T-cell (primary cell): ENCODE data around the gene CAV1. TPM values are rescaled to one million over a fixed set of nuclear protein-coding genes. Genes with fewer than 3 reads are reported as not detected.
A peak's percentile ranks its signal among the peaks of the same experiment; 100 is the strongest.
"Not testable (repeated sequence)": the region's sequence is repeated elsewhere in the genome, so short reads cannot be mapped to it uniquely, and the experiment has no call there.

Experiments
- ATAC-seq, 4 experiments: fragments of 200-7000 bp in 3 of 4; fragments of 150-1000 bp in 1 of 4; cut with Tn5 transposase; replicated peaks in 1 of 4; 1 replicate in 3 of 4; 2 replicates in 1 of 4; pipeline ENCODE4 v1.10.0; 2021; ENCODE audit warnings: moderate library complexity in 3 of 4, mild to moderate bottlenecking in 2 of 4, moderate number of reproducible peaks in 1 of 4
- CTCF ChIA-PET, 2 donors: fragments of 300-600 bp; sonication (Branson Sonifier 250); formaldehyde crosslinking; loops; one replicate each; lab custom pipeline; 2022; ENCODE audit warnings: antibody characterized with exemption in 2 of 2; lab: Charles Lee
- POLR2A ChIA-PET, 2 donors: fragments of 300-600 bp; sonication (Branson Sonifier 250); formaldehyde crosslinking; loops; one replicate each; lab custom pipeline; 2022; ENCODE audit warnings: antibody characterized with exemption in 2 of 2; lab: Charles Lee
- DNase-seq, 35 experiments: peaks; one replicate each; pipeline versions ENCODE4 v3.0.0 to v3.0.0-alpha.2; 2013 to 2023
- H3K27ac ChIP-seq: one replicate; pipeline ENCODE4 v1.5.1; 2013; ENCODE audit warnings: low read length
- H3K27me3 ChIP-seq, 2 experiments: replicated peaks in 1 of 2; 1 replicate in 1 of 2; 2 replicates in 1 of 2; pipeline versions ENCODE4 v1.6.1 to v1.7.0; 2013; ENCODE audit warnings: low read length in 1 of 2, mixed read lengths in 1 of 2; ENCODE audit not compliant: control insufficient read depth in 2 of 2, insufficient read depth in 2 of 2; ENCODE audit errors: extremely low read depth in 1 of 2
- H3K36me3 ChIP-seq, 2 donors: 1 replicate in 1 of 2; 2 replicates in 1 of 2; pipeline versions ENCODE4 v1.6.1 to v1.7.0; 2013; ENCODE audit warnings: low read length in 1 of 2; ENCODE audit not compliant: control insufficient read depth in 2 of 2, insufficient read depth in 1 of 2; ENCODE audit errors: extremely low read depth in 1 of 2
- H3K4me1 ChIP-seq, 2 experiments: 1 replicate in 1 of 2; 2 replicates in 1 of 2; pipeline versions ENCODE4 v1.6.1 to v1.7.0; 2013; ENCODE audit warnings: low read length in 2 of 2, mixed read lengths in 1 of 2; ENCODE audit not compliant: insufficient read depth in 2 of 2, control insufficient read depth in 1 of 2; ENCODE audit errors: extremely low read depth in 1 of 2
- H3K4me3 ChIP-seq, 2 donors: 1 replicate in 1 of 2; 2 replicates in 1 of 2; pipeline versions ENCODE4 v1.5.1 to v1.7.0; 2013; ENCODE audit warnings: mild to moderate bottlenecking in 2 of 2, low read length in 1 of 2, moderate library complexity in 1 of 2; ENCODE audit not compliant: control insufficient read depth in 1 of 2; ENCODE audit errors: extremely low read depth in 1 of 2
- H3K9me3 ChIP-seq: 2 replicates; pipeline ENCODE4 v1.7.0; 2013
- H3K27ac Mint-ChIP-seq, 2 donors: one replicate each; pipeline ENCODE4 v1.8.0; 2020 to 2021; ENCODE audit warnings: mild to moderate bottlenecking in 2 of 2, mixed read lengths in 2 of 2
- H3K27me3 Mint-ChIP-seq, 2 donors: one replicate each; pipeline ENCODE4 v1.8.0; 2021 to 2022; ENCODE audit warnings: mixed read lengths in 2 of 2
- H3K36me3 Mint-ChIP-seq: one replicate; pipeline ENCODE4 v1.8.0; 2021; ENCODE audit warnings: mixed read lengths
- H3K4me1 Mint-ChIP-seq, 3 donors: one replicate each; pipeline ENCODE4 v1.8.0; 2020 to 2022; ENCODE audit warnings: mixed read lengths in 3 of 3, mild to moderate bottlenecking in 1 of 3
- H3K4me3 Mint-ChIP-seq, 3 donors: one replicate each; pipeline ENCODE4 v1.8.0; 2020 to 2022; ENCODE audit warnings: mild to moderate bottlenecking in 3 of 3, mixed read lengths in 3 of 3, moderate library complexity in 3 of 3
- H3K9me3 Mint-ChIP-seq, 3 donors: one replicate each; pipeline ENCODE4 v1.8.0; 2020 to 2022; ENCODE audit warnings: mixed read lengths in 3 of 3
- WGBS: methylation state at CpG from one replicate; pipeline ENCODE4 v1.1.5; 2013; ENCODE audit warnings: missing lambda C conversion rate; ENCODE audit not compliant: insufficient coverage; 5-methylcytosine and 5-hydroxymethylcytosine counted together
- total RNA-seq, 35 experiments: library from RNA in 6 of 35; stranded (reverse) in 6 of 35; fragments of 120-200 nt in 1 of 35; gene quantifications; one replicate each; pipeline versions ENCODE4 v1.2.1 to v1.2.4 and lab custom pipeline; 2013 to 2026

The CAV1 gene
- total RNA-seq (1 to 10 TPM in 2 of 5 donors, under 1 TPM in 2, not detected in 1; 0.25 to 1.4 (median 0.98) TPM), total RNA-seq (lab: John Stamatoyannopoulos, UW) (0 to 0.82 (median 0.26) reads per million in 29 experiments)
- total RNA-seq (2013), result 0.50 TPM

GRCh38 chr7:116524609-116525297 is at the start of gene CAV1:
TSS of gene CAV1 (plus strand) at chr7:116525036. CDS start at chr7:116525063, 27 bp downstream.
- peaks cover 62 to 69% of the 10 kb centered on the region in 2 donors for H3K27me3 Mint-ChIP-seq
- H3K4me1 Mint-ChIP-seq, result peaks cover 24 to 32% (median 24%) of the 10 kb centered on the region in 3 donors
- peak; percentile 51 to 61 (median 55) for ATAC-seq
- ChIA-PET CTCF (interaction anchor here in 1 of 2 donors (1.0 kb wide), 1 partner anchor 23 kb away, joined by 4 read pairs; no protein-coding TSS in a partner anchor), POLR2A (no interaction called here)
- H3K4me1 ChIP-seq, result peaks cover 6 to 22% of the 10 kb centered on the region in 2 experiments
- H3K4me3 Mint-ChIP-seq, result peak within 1 kb of the TSS; percentile 78 to 81 (median 79)
- WGBS, result 2% methylated on average over 25 of the region's 42 CpGs
- no peaks in the 10 kb centered on the region for H3K36me3 ChIP-seq
- H3K27ac ChIP-seq, result no peak within 1 kb of the TSS
- H3K9me3 ChIP-seq, result no peaks in the 10 kb centered on the region
- H3K9me3 Mint-ChIP-seq, result no peaks in the 10 kb centered on the region
- peak in 22 of 35 experiments; percentile 16 to 64 (median 29) for DNase-seq
- no peaks in the 10 kb centered on the region for H3K36me3 Mint-ChIP-seq
- peak within 1 kb of the TSS; percentile 47 to 82 for H3K4me3 ChIP-seq
- H3K27me3 ChIP-seq, result peaks cover 3 to 31% of the 10 kb centered on the region in 2 experiments
- H3K27ac Mint-ChIP-seq, result peak within 1 kb of the TSS in 1 of 2 donors; percentile 44

GRCh38 chr7:116477625-116478024 is 47.2 kb upstream of the CAV1 start:
- peaks cover 0 to 3% (median 2%) of the 10 kb centered on the region in 3 donors for H3K4me1 Mint-ChIP-seq
- H3K9me3 Mint-ChIP-seq, result peaks cover 0 to 5% (median 5%) of the 10 kb centered on the region in 3 donors
- no peak overlapping the region for H3K4me3 Mint-ChIP-seq
- POLR2A ChIA-PET, result interaction anchor here in 1 of 2 donors (0.7 kb wide), 1 partner anchor 1430 kb away, joined by 3 read pairs; no protein-coding TSS in a partner anchor
- no peak for ATAC-seq
- Histone ChIP-seq H3K4me1 (no peaks in the 10 kb centered on the region), H3K36me3 (no peaks in the 10 kb centered on the region), H3K27ac (no peak overlapping the region), H3K9me3 (no peaks in the 10 kb centered on the region), H3K4me3 (no peak overlapping the region), H3K27me3 (peaks cover 0 to under 1% of the 10 kb centered on the region in 2 experiments)
- peaks cover 22 to 24% of the 10 kb centered on the region in 2 donors for H3K27me3 Mint-ChIP-seq
- no CpG with 5 or more reads among the region's 1 CpG for WGBS
- H3K36me3 Mint-ChIP-seq, result no peaks in the 10 kb centered on the region
- DNase-seq, result no peak
- no peak overlapping the region for H3K27ac Mint-ChIP-seq
- CTCF ChIA-PET, result interaction anchor here in 1 of 2 donors (0.6 kb wide), 1 partner anchor 335 kb away, joined by 6 read pairs; no protein-coding TSS in a partner anchor

GRCh38 chr7:116478834-116479233 is 46.0 kb upstream of the CAV1 start:
- ChIA-PET POLR2A (no interaction called here), CTCF (interaction anchor here in 1 of 2 donors (0.7 kb wide), 1 partner anchor 27 kb away, joined by 3 read pairs; no protein-coding TSS in a partner anchor)
- H3K27me3 ChIP-seq, result peaks cover 0 to 5% of the 10 kb centered on the region in 2 experiments
- Mint-ChIP-seq H3K27me3 (peaks cover 16 to 22% of the 10 kb centered on the region in 2 donors), H3K4me3 (no peak overlapping the region), H3K4me1 (peaks cover 0 to 3% (median 2%) of the 10 kb centered on the region in 3 donors), H3K9me3 (peaks cover 0 to 5% (median 5%) of the 10 kb centered on the region in 3 donors), H3K36me3 (no peaks in the 10 kb centered on the region), H3K27ac (no peak overlapping the region)
- no peaks in the 10 kb centered on the region for H3K36me3 ChIP-seq
- no peak overlapping the region for H3K27ac ChIP-seq
- DNase-seq (no peak), ATAC-seq (no peak)
- no peaks in the 10 kb centered on the region for H3K4me1 ChIP-seq
- H3K4me3 ChIP-seq, result no peak overlapping the region
- no CpG with 5 or more reads among the region's 2 CpGs for WGBS
- H3K9me3 ChIP-seq, result no peaks in the 10 kb centered on the region

GRCh38 chr7:116483271-116483942 is 41.4 kb upstream of the CAV1 start:
- CTCF ChIA-PET, result no interaction called here
- H3K4me1 Mint-ChIP-seq, result peaks cover 0 to 2% (median 2%) of the 10 kb centered on the region in 3 donors
- peaks cover 0 to 8% of the 10 kb centered on the region in 2 experiments for H3K27me3 ChIP-seq
- H3K27ac Mint-ChIP-seq, result no peak overlapping the region
- WGBS, result no CpG with 5 or more reads among the region's 2 CpGs
- no peaks in the 10 kb centered on the region for H3K36me3 Mint-ChIP-seq
- H3K27ac ChIP-seq, result no peak overlapping the region
- H3K9me3 Mint-ChIP-seq, result no peaks in the 10 kb centered on the region
- no peaks in the 10 kb centered on the region for H3K4me1 ChIP-seq
- DNase-seq, result no peak
- H3K4me3 ChIP-seq, result no peak overlapping the region
- POLR2A ChIA-PET, result no interaction called here
- no peaks in the 10 kb centered on the region for H3K36me3 ChIP-seq
- H3K9me3 ChIP-seq, result no peaks in the 10 kb centered on the region
- H3K4me3 Mint-ChIP-seq, result no peak overlapping the region
- ATAC-seq, result no peak
- peaks cover 22 to 27% of the 10 kb centered on the region in 2 donors for H3K27me3 Mint-ChIP-seq

GRCh38 chr7:116484389-116484788 is 40.4 kb upstream of the CAV1 start:
- H3K27ac Mint-ChIP-seq, ATAC-seq, H3K9me3 ChIP-seq, H3K9me3 Mint-ChIP-seq, H3K27ac ChIP-seq, H3K36me3 Mint-ChIP-seq, H3K4me1 Mint-ChIP-seq, H3K4me3 Mint-ChIP-seq, H3K36me3 ChIP-seq, DNase-seq, H3K4me1 ChIP-seq, H3K27me3 ChIP-seq, H3K4me3 ChIP-seq: not testable (repeated sequence)
- WGBS, result no CpG with 5 or more reads among the region's 4 CpGs
- H3K27me3 Mint-ChIP-seq, result peaks cover 25 to 27% of the 10 kb centered on the region in 2 donors
- POLR2A ChIA-PET, result interaction anchor here in 1 of 2 donors (0.6 kb wide), 1 partner anchor 447 kb away, joined by 3 read pairs; no protein-coding TSS in a partner anchor
- CTCF ChIA-PET, result interaction anchor here in 1 of 2 donors (0.6 kb wide), 2 partner anchors 172 to 244 kb away, joined by 3 read pairs; no protein-coding TSS in a partner anchor

- Mint-ChIP-seq H3K36me3 (no peaks in the 10 kb centered on the region), H3K27ac (no peak overlapping the region), H3K27me3 (peaks cover 29 to 31% of the 10 kb centered on the region in 2 donors), H3K4me3 (no peak overlapping the region), H3K9me3 (no peaks in the 10 kb centered on the region), H3K4me1 (no peaks in the 10 kb centered on the region)
- WGBS, result 80% methylated on average over 1 of the region's 5 CpGs
- peaks cover 0 to 4% of the 10 kb centered on the region in 2 experiments for H3K27me3 ChIP-seq
- ChIA-PET POLR2A (no interaction called here), CTCF (no interaction called here)
- no peak overlapping the region for H3K27ac ChIP-seq
- H3K4me3 ChIP-seq, result no peak overlapping the region
- ATAC-seq, result no peak
- no peaks in the 10 kb centered on the region for H3K36me3 ChIP-seq
- no peak for DNase-seq
- H3K9me3 ChIP-seq, result no peaks in the 10 kb centered on the region
- H3K4me1 ChIP-seq, result no peaks in the 10 kb centered on the region
Observed at GRCh38 chr7:116487907-116488521, 36.8 kb upstream of the CAV1 start.
